Left lung (tissue), 10 donors: ENCODE results near the gene TAF12. TPM values are rescaled to one million over a fixed set of nuclear protein-coding genes. Genes with fewer than 3 reads are reported as not detected.
"Not testable (repeated sequence)": the region's sequence is repeated elsewhere in the genome, so short reads cannot be mapped to it uniquely, and the experiment has no call there.

Source experiments
- ATAC-seq: fragments of 200-7000 bp; cut with Tn5 transposase; one replicate; pipeline ENCODE4 v1.9.1; 2020; ENCODE audit warnings: moderate library complexity
- DNase-seq, 4 donors: peaks; one replicate each; pipeline ENCODE4 v3.0.0-alpha.2; 2013 to 2020
- H3K27ac ChIP-seq, 2 donors: fragments of 200-600 bp; sonication (generic) in 1 of 2; one replicate each; pipeline versions ENCODE4 v1.5.0 to v1.8.0; 2020 to 2021
- H3K27me3 ChIP-seq, 2 donors: fragments of 200-600 bp; sonication (generic) in 1 of 2; one replicate each; pipeline versions ENCODE4 v1.5.0 to v1.8.0; 2020 to 2021
- H3K36me3 ChIP-seq, 2 donors: fragments of 200-600 bp; sonication (generic) in 1 of 2; one replicate each; pipeline versions ENCODE4 v1.5.0 to v1.8.0; 2020 to 2021
- H3K4me1 ChIP-seq, 2 donors: fragments of 200-600 bp; one replicate each; pipeline ENCODE4 v1.8.0; 2021
- H3K4me3 ChIP-seq, 2 donors: fragments of 200-600 bp; sonication (generic) in 1 of 2; one replicate each; pipeline versions ENCODE4 v1.5.0 to v1.8.0; 2020 to 2021; ENCODE audit warnings: mild to moderate bottlenecking in 1 of 2
- H3K9me3 ChIP-seq, 2 donors: fragments of 200-600 bp; sonication (generic) in 1 of 2; one replicate each; pipeline versions ENCODE4 v1.5.0 to v1.8.0; 2020 to 2021
- CTCF ChIP-seq, 2 donors: fragments of 200-600 bp; sonication (generic) in 1 of 2; IDR thresholded peaks; one replicate each; pipeline versions ENCODE4 v1.5.0 to v1.8.0; 2021; ENCODE audit warnings: antibody characterized with exemption in 2 of 2
- intact Hi-C, 2 donors: fragments of 100-400 bp; cut with DNase I; formaldehyde crosslinking; loops; one replicate each; pipeline versions ENCODE4 v1.11.2 to v1.14.2; 2022
- polyA plus RNA-seq, 6 donors: library from polyadenylated mRNA; unstranded; fragments of 120-200 nt; gene quantifications; one replicate each; pipeline ENCODE4 v1.2.1, GENCODE V29; 2013; ENCODE audit not compliant: insufficient read length in 6 of 6
- total RNA-seq, 2 donors: library from RNA; stranded (reverse); fragmentation: NEBNext Ultra II Directional; extraction: Animal tissue kit (Norgen Biotek cat#: 25700); gene quantifications; one replicate each; pipeline ENCODE4 v1.2.1, GENCODE V29; 2021
- donor health status: DM: no; HTN: yes; CAD: no.
- donor health status: DM: no; HTN: no; CAD: no.

TAF12 gene
- total and polyA plus RNA-seq, 8 donors, result 23.2 to 33.2 (median 31.0) TPM

GRCh38 chr1:28601696-28602095 is 41.2 kb downstream of the TAF12 start:
- ATAC-seq, result peak; percentile 53
- no peaks in the 10 kb centered on the region for H3K27me3 ChIP-seq

GRCh38 chr1:28596276-28596675 is 46.6 kb downstream of the TAF12 start:
- Histone ChIP-seq H3K4me1 (peaks cover 0 to 14% of the 10 kb centered on the region in 2 donors), H3K36me3 (peaks cover 0 to 11% of the 10 kb centered on the region in 2 donors)
- H3K4me3 ChIP-seq, H3K27me3 ChIP-seq, DNase-seq, ATAC-seq, intact Hi-C loops, H3K9me3 ChIP-seq, H3K27ac ChIP-seq: not testable (repeated sequence)

More at GRCh38 chr1:28601696-28602095, 41.2 kb downstream of the TAF12 start:
- H3K9me3 ChIP-seq, result no peaks in the 10 kb centered on the region
- no peak overlapping the region for H3K4me3 ChIP-seq
- H3K27ac ChIP-seq, result no peak overlapping the region
- H3K36me3 ChIP-seq, result peaks cover 0 to 60% of the 10 kb centered on the region in 2 donors
- intact Hi-C loops, result loop anchor here in 1 of 2 donors (5.0 to 10.0 kb wide), 3 partner anchors 84 to 237 kb away; partner anchors contain the start of gene PHACTR4
- no peaks in the 10 kb centered on the region for H3K4me1 ChIP-seq
- DNase-seq, result no peak
- no peak for TF ChIP-seq CTCF (IDR thresholded peaks at IDR 0.05)

- Histone ChIP-seq H3K4me1 (peaks cover 0 to 20% of the 10 kb centered on the region in 2 donors), H3K4me3 (no peak overlapping the region), H3K36me3 (peaks cover 0 to 4% of the 10 kb centered on the region in 2 donors), H3K27ac (no peak overlapping the region), H3K27me3 (no peaks in the 10 kb centered on the region), H3K9me3 (no peaks in the 10 kb centered on the region)
- no peak for ATAC-seq
- DNase-seq, result no peak
- intact Hi-C loops, result no loop called here
- no peak for TF ChIP-seq CTCF (IDR thresholded peaks at IDR 0.05)
These were observed 47.3 kb downstream of the TAF12 start for GRCh38 chr1:28595412-28596191.

- H3K4me3 ChIP-seq, DNase-seq, ATAC-seq, H3K27me3 ChIP-seq, H3K27ac ChIP-seq, H3K9me3 ChIP-seq, H3K36me3 ChIP-seq, intact Hi-C loops: not testable (repeated sequence)
- H3K4me1 ChIP-seq, result peaks cover 0 to 23% of the 10 kb centered on the region in 2 donors
These were observed 48.0 kb downstream of the TAF12 start for GRCh38 chr1:28594686-28595411.

- Histone ChIP-seq H3K4me1 (peaks cover 0 to 23% of the 10 kb centered on the region in 2 donors), H3K4me3 (peak overlapping the region in 1 of 2 donors; percentile 54)
- intact Hi-C loops, H3K27ac ChIP-seq, H3K9me3 ChIP-seq, DNase-seq, H3K36me3 ChIP-seq, ATAC-seq, H3K27me3 ChIP-seq: not testable (repeated sequence)
These were observed 48.9 kb downstream of the TAF12 start for GRCh38 chr1:28593988-28594356.

GRCh38 chr1:28592321-28593071 is 50.4 kb downstream of the TAF12 start:
- peaks cover 0 to 4% of the 10 kb centered on the region in 2 donors for H3K36me3 ChIP-seq
- intact Hi-C loops, result no loop called here
- DNase-seq (peak in 1 of 4 donors; percentile 87), ATAC-seq (peak; percentile 78)
- H3K4me3 ChIP-seq, result peak overlapping the region; percentile 44 to 54
- no peaks in the 10 kb centered on the region for H3K9me3 ChIP-seq
- TF ChIP-seq CTCF (IDR thresholded peaks at IDR 0.05), result no peak
- H3K27me3 ChIP-seq, result no peaks in the 10 kb centered on the region
- peak overlapping the region in 1 of 2 donors; percentile 7 for H3K27ac ChIP-seq
- peaks cover 0 to 23% of the 10 kb centered on the region in 2 donors for H3K4me1 ChIP-seq
